NCI-H187 (cell line): Measurements from ENCODE around the gene KEL.

Experiments used
- DNase-seq, 2 experiments: peaks; one replicate each; lab custom pipeline; 2025; lab: John Stamatoyannopoulos, UW

Gene KEL

GRCh38 chr7:142898377-142899170 lies 63.6 kb downstream of the KEL start:
- DNase-seq: no peak

GRCh38 chr7:142897691-142898090 lies 64.5 kb downstream of the KEL start:
- DNase-seq: no peak

- no peak for DNase-seq
Observed at GRCh38 chr7:142896741-142897379, 65.3 kb downstream of the KEL start.

GRCh38 chr7:142896151-142896550 lies 66.0 kb downstream of the KEL start:
- no peak for DNase-seq

GRCh38 chr7:142894985-142895593 lies 67.1 kb downstream of the KEL start:
- no peak for DNase-seq

GRCh38 chr7:142894112-142894984 lies 67.8 kb downstream of the KEL start:
- DNase-seq: no peak

- no peak for DNase-seq
Observed at GRCh38 chr7:142892951-142893350, 69.2 kb downstream of the KEL start.

- no peak for DNase-seq
Observed at GRCh38 chr7:142891490-142892082, 70.6 kb downstream of the KEL start.
